Activated CD4-positive, alpha-beta T cell treated with anti-CD3 and anti-CD28 coated beads, Interleukin-2, amount 50 U/mL, for 1 hour (primary cell): ENCODE results near the gene RTEL1.
"Not testable (repeated sequence)": the region's sequence is repeated elsewhere in the genome, so short reads cannot be mapped to it uniquely, and the experiment has no call there.

Experiments
- DNase-seq: peaks from one replicate; pipeline ENCODE4 v3.0.0-alpha.2; 2020

RTEL1 gene

GRCh38 chr20:63702036-63702665, 44.0 kb downstream of the RTEL1 start:
- no peak for DNase-seq

DNA sequence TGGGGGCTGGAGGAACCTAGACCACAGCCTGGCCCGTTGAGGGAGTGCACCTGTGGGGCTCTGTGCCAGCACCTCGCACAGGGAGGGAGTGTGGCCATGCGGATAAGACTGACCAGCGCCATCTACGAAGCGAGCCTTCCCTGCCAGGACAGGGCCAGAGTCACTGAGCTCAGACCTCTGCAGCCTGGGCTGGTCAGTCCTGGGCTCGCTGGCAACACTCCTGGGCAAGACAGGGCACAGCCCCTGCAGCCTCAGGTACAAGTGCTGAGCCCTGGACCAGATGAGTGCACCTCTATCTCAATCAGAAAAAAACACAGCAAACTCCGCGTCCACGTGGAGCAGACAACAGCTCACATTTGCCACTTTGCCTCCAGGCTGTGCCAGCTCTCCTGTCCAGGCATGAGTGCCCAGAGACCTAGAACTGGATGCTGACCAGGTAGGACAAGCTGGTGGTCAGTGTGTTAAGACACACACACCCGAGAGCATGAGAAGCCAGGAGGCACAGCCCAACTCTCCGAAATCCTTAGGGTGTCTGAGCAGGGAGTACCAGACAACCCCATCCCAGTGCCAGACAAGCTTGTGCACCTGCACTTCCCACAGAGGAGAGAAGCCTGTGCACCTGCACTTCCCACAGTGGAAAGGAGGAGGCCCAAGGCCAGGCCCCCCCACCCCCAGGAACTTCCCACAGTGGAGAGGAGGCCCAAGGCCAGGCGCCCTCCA, 44.8 kb downstream of the RTEL1 start:
- DNase-seq: no peak

DNA sequence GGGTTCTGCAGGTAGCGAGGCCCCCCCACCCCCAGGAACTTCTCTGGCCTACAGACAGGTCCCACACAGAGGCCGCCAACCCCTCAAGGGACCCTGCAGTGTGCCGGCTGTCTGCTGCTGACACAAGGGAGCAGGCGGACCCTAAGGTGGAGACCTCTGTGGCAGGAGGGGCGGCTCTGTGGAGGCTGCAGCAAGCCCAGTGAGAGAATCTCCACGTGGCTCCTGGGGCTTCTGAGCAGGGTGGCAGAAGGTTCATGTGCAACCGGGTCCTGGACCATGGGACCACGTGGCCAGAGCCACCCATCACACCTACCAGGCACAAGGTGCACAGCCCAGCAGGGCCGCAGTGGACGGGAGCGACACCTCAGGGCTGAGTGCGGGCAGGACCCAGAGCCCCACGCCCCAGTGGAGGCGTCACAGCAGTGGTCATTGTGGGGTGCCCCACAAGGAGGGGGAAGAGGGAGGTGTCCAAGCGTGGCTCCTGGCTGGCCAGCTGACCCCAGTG, 45.4 kb downstream of the RTEL1 start:
- no peak for DNase-seq

DNA sequence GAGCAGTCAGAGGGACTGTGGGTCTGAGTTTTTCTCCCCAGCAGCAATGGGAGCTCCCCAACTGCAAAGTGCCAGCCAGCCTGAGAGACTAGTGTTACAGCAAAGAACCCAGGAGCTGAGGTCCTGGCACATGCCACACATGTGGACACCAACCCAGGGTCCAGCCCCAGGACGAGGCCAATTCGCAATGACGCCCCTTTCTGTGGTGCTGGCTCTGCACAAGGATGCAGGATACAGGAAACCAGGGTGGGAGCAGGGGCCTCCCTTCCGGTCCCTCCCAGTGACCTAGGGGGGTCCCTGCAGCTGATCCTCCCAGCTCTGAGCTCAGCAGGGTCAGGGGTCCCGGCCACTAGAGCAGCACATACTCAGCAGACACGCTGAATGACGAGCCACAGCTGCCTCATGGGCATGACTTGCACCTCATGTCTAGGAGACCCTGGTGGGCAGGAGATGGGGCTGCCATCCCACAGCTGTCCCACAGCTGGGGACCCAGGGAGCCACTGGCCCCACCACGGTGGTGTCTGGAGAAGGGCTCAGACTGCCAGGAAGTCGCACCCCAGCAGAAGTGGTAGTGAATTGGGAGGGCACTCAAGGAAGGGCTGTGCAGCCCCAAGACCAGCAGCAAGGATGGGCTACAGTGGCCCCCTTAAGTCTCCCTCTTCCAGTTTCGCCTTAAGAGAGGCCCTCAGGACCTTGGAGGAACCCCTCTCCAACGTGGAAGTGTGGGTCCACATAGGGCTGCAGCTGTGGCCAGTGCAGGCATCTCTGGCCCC, 46.0 kb downstream of the RTEL1 start:
- DNase-seq: no peak

GRCh38 chr20:63704749-63705117, 46.6 kb downstream of the RTEL1 start:
- no peak for DNase-seq

- no peak for DNase-seq
Observed at GRCh38 chr20:63705232-63706026, 47.3 kb downstream of the RTEL1 start.

GRCh38 chr20:63706027-63706695, 48.0 kb downstream of the RTEL1 start:
- no peak for DNase-seq

DNA sequence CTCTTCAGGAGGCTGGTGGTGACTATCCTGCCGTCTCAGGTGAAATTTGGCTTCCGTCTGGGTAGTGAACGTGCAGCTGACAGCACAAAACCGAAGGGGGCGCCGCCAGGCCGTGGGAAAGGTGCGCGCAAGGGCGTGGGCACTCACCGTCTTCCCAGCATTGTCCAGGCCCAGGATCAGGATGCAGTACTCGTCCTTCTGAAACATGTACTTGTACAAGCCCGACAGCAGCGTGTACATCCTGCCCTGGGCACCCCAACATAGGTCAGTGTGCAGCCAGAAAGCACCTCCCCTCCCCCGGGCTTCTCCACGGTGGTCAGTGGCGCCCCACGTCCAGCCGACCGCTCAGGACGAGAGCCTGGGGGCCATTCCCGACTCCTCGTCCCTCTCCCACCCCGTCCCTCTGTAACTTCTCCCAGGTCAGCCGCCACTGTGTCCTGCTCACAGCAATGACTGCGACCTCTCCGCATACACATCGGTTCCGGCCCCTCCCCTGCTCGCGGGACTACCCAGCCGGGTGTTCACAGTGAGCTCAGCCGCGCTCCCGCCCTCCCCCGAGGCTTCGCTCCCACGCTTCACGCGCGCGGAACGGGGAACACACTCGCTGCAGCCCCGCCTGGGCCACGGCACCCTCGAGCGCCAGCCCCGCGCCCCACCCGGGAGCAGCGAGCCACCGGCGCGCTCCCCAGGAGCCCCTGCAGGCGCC, 48.9 kb downstream of the RTEL1 start:
- peak; percentile 66 for DNase-seq

DNA sequence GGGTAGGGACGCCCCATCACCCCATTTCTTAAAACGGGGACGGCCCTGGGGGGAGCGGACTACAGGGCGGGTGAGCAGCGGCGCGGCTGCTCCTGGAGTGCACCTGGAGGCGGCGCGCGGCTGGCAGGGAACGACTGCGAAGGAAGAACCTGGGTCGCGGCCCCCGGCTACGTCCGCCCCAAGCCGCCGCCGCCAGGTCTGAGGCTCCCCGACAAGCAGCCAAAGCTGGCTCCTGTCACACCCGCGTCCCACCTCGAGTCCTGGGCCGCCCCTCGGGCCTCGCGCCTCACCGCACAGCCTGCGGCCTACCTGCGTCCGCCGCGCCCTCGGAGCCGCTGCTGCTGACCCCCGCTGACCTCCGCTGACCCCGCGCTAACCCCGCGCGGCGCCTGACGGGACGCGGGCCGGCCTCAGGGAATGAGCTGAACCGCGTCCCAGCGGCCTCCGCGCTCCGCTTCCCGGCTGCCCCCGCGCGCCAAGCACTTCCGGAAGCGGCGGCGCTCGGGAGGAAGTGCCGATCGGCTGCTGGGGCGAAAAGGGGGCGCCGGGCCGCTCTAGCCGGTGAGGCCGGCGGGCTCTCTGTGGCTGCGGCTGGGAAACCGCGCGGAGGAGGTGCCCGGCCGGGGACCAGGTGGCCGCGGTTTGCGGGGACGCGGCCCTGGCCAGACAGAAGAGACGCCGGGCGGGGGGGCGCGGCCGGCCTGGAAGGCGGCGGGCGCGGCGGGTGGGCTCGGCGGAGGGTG, 49.6 kb downstream of the RTEL1 start, which contains the start of the genes ARFRP1 and ZGPAT:
Gene ARFRP1, minus strand, starts transcription at position 419 of the 743 bp plus-strand sequence. CDS start 885 bp downstream, outside the sequence.
Gene ZGPAT, plus strand, starts transcription at position 482 of the 743 bp plus-strand sequence. CDS start 542 bp downstream, outside the sequence.
- DNase-seq: peak; percentile 84

GRCh38 chr20:63708301-63709148, 50.4 kb downstream of the RTEL1 start:
- no peak for DNase-seq

GRCh38 chr20:63709149-63709527, 51.0 kb downstream of the RTEL1 start:
- DNase-seq: no peak

DNA sequence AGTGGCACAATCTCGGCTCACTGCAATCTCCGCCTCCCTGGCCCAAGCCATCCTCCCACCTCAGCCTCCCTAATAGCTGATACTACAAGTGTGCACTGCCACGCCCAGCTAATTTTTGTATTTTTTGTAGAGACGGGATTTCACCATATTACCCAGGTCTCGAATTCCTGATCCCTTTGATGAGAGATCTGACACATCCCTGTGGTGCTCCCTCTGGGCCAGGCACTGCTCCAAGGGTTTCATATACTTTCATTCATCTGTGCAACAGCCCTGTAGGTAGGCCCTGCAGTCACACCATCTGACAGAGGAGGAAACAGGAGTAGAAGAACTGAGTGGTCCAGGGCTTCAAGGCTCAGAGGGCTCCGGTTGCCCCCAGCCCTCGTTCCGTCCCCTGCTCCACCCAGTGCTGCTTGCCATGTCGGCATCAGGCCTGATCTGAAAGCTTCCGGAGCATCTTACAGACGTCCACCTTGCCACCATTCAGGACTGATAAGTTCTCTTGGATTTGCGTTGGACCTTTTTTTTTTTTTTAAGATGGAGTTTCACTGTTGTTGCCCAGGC, 53.1 kb downstream of the RTEL1 start:
- no peak for DNase-seq

GRCh38 chr20:63712191-63712590, 54.1 kb downstream of the RTEL1 start:
- no peak for DNase-seq

- DNase-seq: no peak
Observed at GRCh38 chr20:63714858-63715257, 56.7 kb downstream of the RTEL1 start.

- no peak for DNase-seq
Observed at GRCh38 chr20:63718996-63719395, 60.9 kb downstream of the RTEL1 start.

GRCh38 chr20:63722967-63723622, 65.0 kb downstream of the RTEL1 start:
- not testable (repeated sequence) for DNase-seq

GRCh38 chr20:63730189-63730733, 72.1 kb downstream of the RTEL1 start:
- DNase-seq: not testable (repeated sequence)

DNA sequence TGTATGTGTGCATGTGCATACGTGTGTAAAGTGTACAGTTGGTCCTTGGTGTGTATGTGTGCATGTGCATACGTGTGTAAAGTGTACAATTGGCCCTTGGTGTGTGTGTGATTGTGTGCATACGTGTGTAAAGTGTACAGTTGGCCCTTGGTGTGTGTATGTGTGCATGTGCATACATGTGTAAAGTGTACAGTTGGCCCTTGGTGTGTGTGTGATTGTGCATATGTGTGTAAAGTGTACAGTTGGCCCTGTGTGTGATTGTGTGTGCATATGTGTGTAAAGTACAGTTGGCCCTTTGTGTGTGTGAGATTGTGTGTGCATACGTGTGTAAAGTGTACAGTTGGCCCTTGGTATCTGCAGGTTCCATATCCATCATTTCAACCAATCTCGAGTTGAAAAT, 73.3 kb downstream of the RTEL1 start:
- no peak for DNase-seq
